Measurements from ENCODE around the gene SNRK.
"Not testable (repeated sequence)": the region's sequence is repeated elsewhere in the genome, so short reads cannot be mapped to it uniquely, and the experiment has no call there.

The SNRK gene

GRCh38 chr3:43340403-43340802 lies 54.1 kb downstream of the SNRK start:
- no peak overlapping the region for H3K4me3 ChIP-seq
- H3K27ac ChIP-seq, result no peak overlapping the region

GRCh38 chr3:43341788-43342187 lies 55.4 kb downstream of the SNRK start:
- Histone ChIP-seq H3K4me3 (no peak overlapping the region), H3K27ac (no peak overlapping the region)

- Histone ChIP-seq H3K27ac (no peak overlapping the region), H3K4me3 (no peak overlapping the region)
Observed at GRCh38 chr3:43343185-43343584, 56.8 kb downstream of the SNRK start.

GRCh38 chr3:43343815-43344214 lies 57.5 kb downstream of the SNRK start:
- Histone ChIP-seq H3K27ac (no peak overlapping the region), H3K4me3 (no peak overlapping the region)

- Histone ChIP-seq H3K4me3 (no peak overlapping the region), H3K27ac (peak overlapping the region in 1 of 21 experiments; percentile 19)
Observed at GRCh38 chr3:43344520-43344919, 58.2 kb downstream of the SNRK start.

- Histone ChIP-seq H3K27ac (peak overlapping the region in 4 of 21 experiments; percentile 6 to 55 (median 28)), H3K4me3 (no peak overlapping the region)
Observed at GRCh38 chr3:43345246-43345645, 58.9 kb downstream of the SNRK start.

- Histone ChIP-seq H3K27ac (peak overlapping the region in 3 of 21 experiments; percentile 6 to 55 (median 37)), H3K4me3 (no peak overlapping the region)
Observed at GRCh38 chr3:43345877-43346276, 59.5 kb downstream of the SNRK start.

GRCh38 chr3:43346978-43347749 lies 60.8 kb downstream of the SNRK start:
- Histone ChIP-seq H3K27ac (peak overlapping the region in 3 of 21 experiments; percentile 40 to 59 (median 51)), H3K4me3 (no peak overlapping the region)

- no peak overlapping the region for H3K4me3 ChIP-seq
- H3K27ac ChIP-seq, result peak overlapping the region in 4 of 21 experiments; percentile 24 to 59 (median 46)
Observed at GRCh38 chr3:43347774-43348173, 61.4 kb downstream of the SNRK start.

- H3K4me3 ChIP-seq, result no peak overlapping the region
- no peak overlapping the region for H3K27ac ChIP-seq
Observed at GRCh38 chr3:43348350-43348749, 62.0 kb downstream of the SNRK start.

GRCh38 chr3:43348852-43349574 lies 62.7 kb downstream of the SNRK start:
- no peak overlapping the region for H3K4me3 ChIP-seq
- H3K27ac ChIP-seq, result no peak overlapping the region

- Histone ChIP-seq H3K4me3 (no peak overlapping the region), H3K27ac (no peak overlapping the region)
Observed at GRCh38 chr3:43349716-43350115, 63.4 kb downstream of the SNRK start.

GRCh38 chr3:43353393-43353792 lies 67.1 kb downstream of the SNRK start:
- Histone ChIP-seq H3K27ac (no peak overlapping the region), H3K4me3 (no peak overlapping the region)

GRCh38 chr3:43353923-43354670 lies 67.8 kb downstream of the SNRK start:
- H3K4me3 ChIP-seq, result no peak overlapping the region
- H3K27ac ChIP-seq, result no peak overlapping the region

GRCh38 chr3:43356033-43356432 lies 69.7 kb downstream of the SNRK start:
- not testable (repeated sequence) for H3K4me3 ChIP-seq, H3K27ac ChIP-seq

- no peak overlapping the region for H3K27ac ChIP-seq
- no peak overlapping the region for H3K4me3 ChIP-seq
Observed at GRCh38 chr3:43361077-43361476, 74.7 kb downstream of the SNRK start.

GRCh38 chr3:43362183-43362582 lies 75.8 kb downstream of the SNRK start:
- Histone ChIP-seq H3K4me3 (no peak overlapping the region), H3K27ac (no peak overlapping the region)

- no peak overlapping the region for H3K4me3 ChIP-seq
- no peak overlapping the region for H3K27ac ChIP-seq
Observed at GRCh38 chr3:43362961-43363360, 76.6 kb downstream of the SNRK start.

- Histone ChIP-seq H3K4me3 (no peak overlapping the region), H3K27ac (peak overlapping the region in 2 of 21 experiments; percentile 9 to 10)
Observed at GRCh38 chr3:43363621-43364266, 77.4 kb downstream of the SNRK start.

- no peak overlapping the region for H3K4me3 ChIP-seq
- peak overlapping the region in 1 of 21 experiments; percentile 9 for H3K27ac ChIP-seq
Observed at GRCh38 chr3:43364494-43364893, 78.2 kb downstream of the SNRK start.
